Ammon's horn (tissue), 1 donor: ENCODE measurements around the gene KLF17.

Experiments
- DNase-seq: peaks from one replicate; pipeline ENCODE4 v3.0.0-alpha.2; 2016; ENCODE audit warnings: low spot score

The KLF17 gene

GRCh38 chr1:44118682-44119081, at the start of gene KLF17:
KLF17 (plus strand) TSS chr1:44118821; CDS start chr1:44118908, 87 bp downstream.
- DNase-seq = no peak

GRCh38 chr1:44071461-44071860, 47.2 kb upstream of the KLF17 start:
- no peak for DNase-seq

GRCh38 chr1:44072204-44072603, 46.4 kb upstream of the KLF17 start:
- DNase-seq = peak; percentile 48

GRCh38 chr1:44072821-44073220, 45.8 kb upstream of the KLF17 start:
- DNase-seq = no peak

- DNase-seq = no peak
Observed at GRCh38 chr1:44073528-44073927, 45.1 kb upstream of the KLF17 start.

- no peak for DNase-seq
Observed at GRCh38 chr1:44074415-44074814, 44.2 kb upstream of the KLF17 start.

GRCh38 chr1:44076066-44076465, 42.6 kb upstream of the KLF17 start:
- DNase-seq = no peak

GRCh38 chr1:44077421-44077820, 41.2 kb upstream of the KLF17 start:
- DNase-seq = no peak

GRCh38 chr1:44078104-44078503, 40.5 kb upstream of the KLF17 start:
- DNase-seq = no peak

GRCh38 chr1:44079566-44079965, 39.1 kb upstream of the KLF17 start:
- no peak for DNase-seq

GRCh38 chr1:44084998-44085675, 33.5 kb upstream of the KLF17 start:
- no peak for DNase-seq

- DNase-seq = no peak
Observed at GRCh38 chr1:44086692-44087474, 31.7 kb upstream of the KLF17 start.

GRCh38 chr1:44089371-44090048, 29.1 kb upstream of the KLF17 start:
- no peak for DNase-seq

- no peak for DNase-seq
Observed at GRCh38 chr1:44090429-44091252, 28.0 kb upstream of the KLF17 start.

- no peak for DNase-seq
Observed at GRCh38 chr1:44094047-44094446, 24.6 kb upstream of the KLF17 start.

- DNase-seq = no peak
Observed at GRCh38 chr1:44100183-44100868, 18.3 kb upstream of the KLF17 start.

GRCh38 chr1:44101328-44101727, 17.3 kb upstream of the KLF17 start:
- no peak for DNase-seq

GRCh38 chr1:44103270-44104131, 15.1 kb upstream of the KLF17 start:
- no peak for DNase-seq

GRCh38 chr1:44105810-44106209, 12.8 kb upstream of the KLF17 start:
- no peak for DNase-seq

GRCh38 chr1:44108241-44108640, 10.4 kb upstream of the KLF17 start:
- DNase-seq = no peak

GRCh38 chr1:44108971-44109370, 9.7 kb upstream of the KLF17 start:
- DNase-seq = no peak
